GM21367 (cell line): ENCODE data around the gene ANO6.
"Not testable (repeated sequence)": the region's sequence is repeated elsewhere in the genome, so short reads cannot be mapped to it uniquely, and the experiment has no call there.

Experiments
- ATAC-seq: cut with Tn5 transposase; IDR thresholded peaks from one replicate; pipeline ENCODE4 v1.9.1; 2021; ENCODE audit not compliant: unreplicated experiment

ANO6 gene, protein sequence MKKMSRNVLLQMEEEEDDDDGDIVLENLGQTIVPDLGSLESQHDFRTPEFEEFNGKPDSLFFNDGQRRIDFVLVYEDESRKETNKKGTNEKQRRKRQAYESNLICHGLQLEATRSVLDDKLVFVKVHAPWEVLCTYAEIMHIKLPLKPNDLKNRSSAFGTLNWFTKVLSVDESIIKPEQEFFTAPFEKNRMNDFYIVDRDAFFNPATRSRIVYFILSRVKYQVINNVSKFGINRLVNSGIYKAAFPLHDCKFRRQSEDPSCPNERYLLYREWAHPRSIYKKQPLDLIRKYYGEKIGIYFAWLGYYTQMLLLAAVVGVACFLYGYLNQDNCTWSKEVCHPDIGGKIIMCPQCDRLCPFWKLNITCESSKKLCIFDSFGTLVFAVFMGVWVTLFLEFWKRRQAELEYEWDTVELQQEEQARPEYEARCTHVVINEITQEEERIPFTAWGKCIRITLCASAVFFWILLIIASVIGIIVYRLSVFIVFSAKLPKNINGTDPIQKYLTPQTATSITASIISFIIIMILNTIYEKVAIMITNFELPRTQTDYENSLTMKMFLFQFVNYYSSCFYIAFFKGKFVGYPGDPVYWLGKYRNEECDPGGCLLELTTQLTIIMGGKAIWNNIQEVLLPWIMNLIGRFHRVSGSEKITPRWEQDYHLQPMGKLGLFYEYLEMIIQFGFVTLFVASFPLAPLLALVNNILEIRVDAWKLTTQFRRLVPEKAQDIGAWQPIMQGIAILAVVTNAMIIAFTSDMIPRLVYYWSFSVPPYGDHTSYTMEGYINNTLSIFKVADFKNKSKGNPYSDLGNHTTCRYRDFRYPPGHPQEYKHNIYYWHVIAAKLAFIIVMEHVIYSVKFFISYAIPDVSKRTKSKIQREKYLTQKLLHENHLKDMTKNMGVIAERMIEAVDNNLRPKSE

GRCh38 chr12:45215419-45216229, at the start of gene ANO6:
TSS of gene ANO6 (plus strand) at chr12:45216095. CDS start at chr12:45216322, 227 bp downstream.
- peak; percentile 54 for ATAC-seq

DNA sequence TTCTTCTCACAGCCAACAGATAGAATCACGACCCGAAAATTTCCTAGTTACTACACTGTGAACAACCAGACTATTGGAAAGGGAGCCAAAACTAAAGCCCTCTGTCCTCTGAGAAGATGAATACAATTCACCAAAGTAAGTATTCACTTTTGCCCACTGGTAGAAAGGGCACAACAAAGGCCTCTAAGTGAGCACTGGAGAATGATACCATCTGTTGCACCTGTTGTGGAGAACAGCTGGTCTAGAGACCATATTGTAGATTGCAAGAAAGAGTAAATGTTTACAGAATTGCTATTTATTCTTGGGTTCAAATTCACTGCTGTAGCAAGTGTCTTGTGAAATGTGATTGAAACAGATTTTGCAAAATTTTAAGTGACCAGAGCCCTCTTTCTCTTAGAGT, 46.9 kb upstream of the ANO6 start:
- no peak for ATAC-seq

DNA sequence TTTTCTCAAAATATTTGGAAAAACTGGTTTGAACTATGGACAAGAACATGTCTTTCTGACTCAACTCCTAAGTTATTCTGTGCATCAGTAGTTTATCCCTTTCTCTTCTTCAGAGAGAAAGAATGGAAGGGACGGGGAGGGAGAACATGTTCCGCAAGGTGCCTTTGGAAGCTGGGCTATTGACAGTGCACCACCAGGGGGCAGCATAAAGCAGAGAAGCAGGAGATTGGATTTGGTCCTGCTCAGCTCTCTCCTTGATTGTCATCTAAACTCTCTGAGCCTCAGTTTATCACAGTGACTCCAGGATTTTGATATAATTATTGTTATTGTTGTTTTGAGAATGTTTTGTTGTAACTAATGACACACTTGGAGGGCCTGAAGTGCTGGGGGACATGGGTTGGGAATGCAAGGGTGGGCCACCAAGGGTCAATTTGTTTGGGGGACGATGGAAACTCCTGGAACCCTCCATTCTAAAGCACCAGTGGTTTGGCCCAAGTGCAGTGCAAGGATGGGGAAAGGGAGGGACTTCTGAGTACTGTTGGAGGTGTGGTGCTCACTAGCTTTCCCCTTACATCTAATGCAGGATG, 45.3 kb upstream of the ANO6 start:
- ATAC-seq: no peak

- not testable (repeated sequence) for ATAC-seq
These were observed 42.6 kb upstream of the ANO6 start for GRCh38 chr12:45173293-45173692.

DNA sequence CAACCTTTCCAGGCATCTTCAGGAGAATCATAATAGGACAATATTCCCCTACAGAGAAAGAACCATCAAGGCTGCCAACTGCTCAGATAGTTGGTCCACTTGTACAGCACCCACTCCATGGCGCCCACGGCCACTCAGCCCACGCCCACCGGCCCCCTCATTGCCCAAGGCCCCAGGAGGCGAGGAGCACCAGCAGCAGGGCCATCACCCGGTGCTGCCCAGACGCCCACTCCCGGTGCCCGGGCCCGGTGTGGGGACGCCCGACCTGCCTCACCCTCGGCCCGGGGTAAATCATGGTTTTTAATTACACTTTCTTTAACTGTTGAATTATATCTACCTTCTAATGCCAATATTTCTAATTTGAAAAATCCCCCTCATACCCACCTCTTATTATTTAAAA, 41.3 kb upstream of the ANO6 start:
- ATAC-seq: no peak

DNA sequence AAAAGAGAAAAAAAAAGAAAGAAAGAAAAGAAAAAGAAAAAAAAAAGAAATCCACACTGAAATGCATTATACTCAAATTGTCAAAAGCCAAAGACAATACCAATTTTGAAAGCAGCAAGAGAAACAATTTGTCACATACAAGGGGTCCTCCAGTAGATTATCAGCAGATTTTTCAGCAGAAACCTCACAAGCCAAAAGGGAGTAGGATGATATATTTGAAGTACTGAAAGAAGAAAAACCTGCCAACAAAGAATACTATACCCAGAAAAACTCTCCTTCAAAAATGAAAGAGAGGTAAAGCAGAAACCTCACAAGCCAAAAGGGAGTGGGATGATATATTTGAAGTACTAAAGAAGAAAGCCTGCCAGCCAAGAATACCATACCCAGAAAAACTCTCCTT, 37.1 kb upstream of the ANO6 start:
- ATAC-seq: no peak

GRCh38 chr12:45182511-45182910, 33.4 kb upstream of the ANO6 start:
- ATAC-seq: no peak

DNA sequence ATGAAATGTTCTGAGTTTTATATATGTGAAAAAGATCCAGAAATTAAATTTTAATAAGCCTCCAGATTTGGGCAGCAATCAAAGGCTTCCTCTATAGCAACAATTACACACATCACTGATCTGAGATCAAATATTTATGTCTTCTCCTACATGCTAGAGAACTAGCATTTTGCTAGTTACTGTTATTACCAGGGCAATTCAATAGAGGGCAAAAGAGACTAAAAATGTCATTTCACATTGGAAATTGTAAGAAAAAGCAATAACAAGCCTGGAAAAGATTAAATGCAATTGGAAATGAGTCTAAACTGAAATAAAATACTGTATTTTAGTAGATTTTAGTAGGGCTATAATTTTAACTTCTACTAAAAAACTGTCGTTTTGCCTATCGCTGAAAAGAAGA, 32.6 kb upstream of the ANO6 start:
- no peak for ATAC-seq

- no peak for ATAC-seq
These were observed 31.5 kb upstream of the ANO6 start for GRCh38 chr12:45184147-45184963.

GRCh38 chr12:45186762-45187161, 29.1 kb upstream of the ANO6 start:
- ATAC-seq: no peak

DNA sequence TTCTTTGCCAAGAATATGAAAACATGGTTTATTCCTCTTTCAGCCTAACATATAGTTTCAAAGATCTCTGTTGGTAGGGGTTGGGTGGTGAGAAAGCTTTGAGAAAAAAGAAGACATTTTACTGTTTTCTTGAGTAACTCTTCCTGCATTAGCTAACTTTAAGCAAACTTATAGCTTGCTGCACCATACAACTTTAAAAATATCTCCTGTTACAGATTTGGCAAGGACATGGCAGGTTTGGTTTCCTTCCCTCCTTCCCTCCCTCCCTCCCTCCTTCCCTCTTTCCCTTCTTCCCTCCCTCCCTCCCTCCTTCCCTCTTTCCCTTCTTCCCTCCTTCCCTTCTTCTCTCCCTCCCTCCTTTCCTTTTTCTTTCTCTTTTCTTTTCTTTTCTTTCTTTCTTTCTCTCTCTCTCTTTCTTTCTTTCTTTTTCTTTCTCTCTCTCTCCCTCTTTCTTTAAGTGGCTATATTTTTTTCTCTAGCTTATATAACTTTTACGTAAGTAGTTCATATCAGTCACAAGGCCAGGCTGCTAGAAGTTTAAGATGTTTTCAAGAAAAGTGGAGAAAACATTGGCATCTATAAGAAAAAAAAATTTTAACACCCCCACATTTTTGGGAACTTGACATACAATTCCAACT, 26.0 kb upstream of the ANO6 start:
- no peak for ATAC-seq

DNA sequence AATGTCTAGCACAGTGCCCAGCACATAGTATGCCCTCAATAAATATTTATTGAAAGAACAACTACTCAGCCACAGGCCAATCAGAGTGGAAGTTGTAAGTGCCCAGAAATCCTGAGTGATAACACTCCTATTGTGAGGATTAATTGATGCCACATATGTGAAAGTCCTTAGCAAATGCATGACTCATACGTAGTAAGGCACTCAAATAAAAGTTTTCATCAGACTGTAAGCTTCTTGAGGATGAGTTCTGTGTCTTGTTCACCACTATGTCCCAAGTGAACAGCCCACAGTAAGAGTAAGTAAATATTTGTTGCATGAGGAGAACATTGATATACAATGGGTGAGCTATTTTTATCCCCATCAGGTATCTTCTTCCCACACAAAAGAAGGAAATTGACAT, 24.7 kb upstream of the ANO6 start:
- no peak for ATAC-seq

DNA sequence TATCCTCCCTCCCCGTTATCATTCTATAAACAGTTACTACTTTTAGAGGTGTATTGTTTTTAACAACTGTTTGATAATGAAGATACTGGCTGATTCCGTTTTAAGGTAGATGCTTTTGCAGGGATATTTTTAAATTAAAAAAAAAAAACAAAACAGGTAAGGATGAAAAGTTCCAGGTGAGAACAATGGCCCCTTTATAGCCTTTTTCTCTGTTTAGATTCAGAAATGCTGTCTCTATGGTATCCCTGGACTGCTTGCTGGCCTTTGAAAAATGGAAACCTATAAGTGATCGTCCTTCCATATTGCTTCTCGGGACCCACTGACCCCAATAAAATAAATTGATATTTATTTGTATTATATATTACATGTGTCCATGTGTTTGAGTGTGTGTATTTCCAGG, 23.2 kb upstream of the ANO6 start:
- ATAC-seq: no peak

DNA sequence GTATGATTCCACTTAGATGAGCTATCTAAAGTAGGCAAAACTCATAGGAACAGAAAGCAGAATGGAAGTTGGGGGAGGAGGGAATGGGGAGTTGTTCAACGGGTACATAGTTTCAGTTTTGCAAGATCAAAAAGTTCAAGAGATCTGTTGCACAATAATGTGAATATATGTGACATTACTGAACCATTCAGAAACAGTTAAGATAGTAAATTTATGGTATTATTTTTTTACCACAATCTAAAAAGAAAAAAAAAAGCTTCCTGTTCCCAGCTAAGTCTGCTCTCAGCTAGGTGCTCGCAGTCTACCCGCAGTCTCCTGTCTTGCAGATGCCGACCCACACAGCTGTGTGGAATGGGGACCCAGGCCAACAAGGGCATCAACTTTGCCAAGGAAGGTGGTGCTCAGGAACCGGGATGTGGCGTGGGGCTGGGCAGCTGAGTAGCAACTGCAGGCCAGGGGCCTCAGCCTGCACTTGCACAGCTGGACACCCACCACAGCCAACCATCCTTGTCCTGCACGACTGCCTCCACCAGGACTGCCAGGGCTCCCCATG, 15.3 kb upstream of the ANO6 start:
- no peak for ATAC-seq

DNA sequence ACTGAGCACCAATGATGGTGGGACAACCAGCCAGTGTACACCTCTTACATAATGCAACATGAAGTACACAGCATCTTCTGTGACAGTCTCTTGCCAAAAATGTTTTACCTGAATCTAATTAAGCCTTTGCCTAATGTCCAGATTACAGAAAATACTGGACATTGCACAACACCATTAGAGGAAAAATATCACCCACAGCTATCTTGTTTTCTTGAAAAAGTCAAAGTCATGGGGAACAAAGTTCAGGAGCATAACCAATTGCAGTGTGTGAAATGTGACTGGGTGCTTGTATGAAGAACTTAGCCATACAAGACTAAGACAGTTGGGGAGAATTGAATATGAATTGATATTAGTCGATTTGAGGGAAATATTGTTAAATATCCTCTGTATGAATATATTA, 12.1 kb upstream of the ANO6 start:
- no peak for ATAC-seq

DNA sequence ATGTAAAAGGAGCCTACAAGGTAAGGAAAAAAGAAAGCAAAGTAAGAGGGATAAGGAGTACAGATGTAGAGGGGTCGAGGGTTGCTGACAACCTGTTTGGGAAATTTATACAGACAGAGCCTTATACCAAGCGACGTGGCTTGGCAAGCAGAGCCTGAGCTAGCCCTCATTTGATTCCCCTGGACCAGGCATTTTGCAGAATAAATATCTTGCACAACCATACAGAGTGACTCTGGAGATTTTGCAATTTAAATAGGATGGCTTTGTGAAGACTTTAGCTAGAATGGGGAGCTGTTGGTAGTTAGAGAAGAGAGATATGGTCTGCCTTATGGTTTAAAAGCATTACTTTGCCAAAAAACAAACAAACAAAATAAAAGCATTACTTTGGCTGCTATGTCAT, 11.1 kb upstream of the ANO6 start:
- no peak for ATAC-seq

DNA sequence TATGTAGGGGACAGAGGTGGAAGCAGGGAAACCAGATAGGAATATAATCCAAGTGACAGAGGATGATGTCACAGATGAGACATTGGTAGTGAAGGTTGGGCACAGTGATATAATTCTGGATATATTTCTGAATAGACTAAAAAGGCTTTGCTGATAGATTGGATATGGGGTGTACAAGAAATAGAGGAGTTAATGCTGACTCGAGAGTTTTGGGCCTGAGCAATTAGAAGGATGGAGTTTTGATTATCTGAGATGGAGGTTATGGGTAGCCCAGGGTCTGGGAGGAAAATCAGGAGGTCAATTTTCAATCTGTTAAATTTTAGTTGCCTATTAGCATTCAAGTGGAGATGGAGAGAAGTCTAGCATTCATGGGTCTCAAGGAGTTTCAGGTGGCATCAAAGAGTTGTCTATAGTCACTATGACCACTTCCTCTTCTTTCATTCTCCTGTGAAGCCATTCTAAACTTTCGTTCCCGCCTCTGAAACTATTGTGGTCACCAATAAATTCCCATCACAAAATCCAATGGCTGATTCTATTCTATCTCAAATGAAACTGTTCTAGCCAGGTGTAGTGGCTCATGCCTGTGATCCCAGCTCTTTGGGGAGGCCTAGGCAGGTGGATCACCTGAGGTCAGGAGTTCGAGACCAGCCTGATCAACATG, 10.6 kb upstream of the ANO6 start:
- peak; percentile 64 for ATAC-seq

- no peak for ATAC-seq
These were observed 7.0 kb upstream of the ANO6 start for GRCh38 chr12:45208604-45209487.
